ENCODE results near the gene CDYL2. TPM values are rescaled to one million over a fixed set of nuclear protein-coding genes. Genes with fewer than 3 reads are reported as not detected.

CDYL2 gene
- total RNA-seq, 1 donor from 2014 or later = 3.4 TPM

- peaks cover 6% of the 10 kb centered on the region for H3K9me3 Mint-ChIP-seq
- ATAC-seq (ENCODE audit: low read depth) = no peak
- no peak for TF ChIP-seq CTCF (IDR thresholded peaks at IDR 0.05)
- no peak overlapping the region for H3K4me3 Mint-ChIP-seq
- peaks cover 3% of the 10 kb centered on the region for H3K27me3 Mint-ChIP-seq
- CTCF ChIA-PET = no interaction called here
- intact Hi-C loops (cut with micrococcal nuclease) = no loop called here
- peaks cover 26% of the 10 kb centered on the region for H3K4me1 Mint-ChIP-seq
- no peaks in the 10 kb centered on the region for H3K36me3 Mint-ChIP-seq (ENCODE audit: low read depth)
- DNase-seq = no peak
- POLR2A ChIA-PET = no interaction called here
- H3K27ac Mint-ChIP-seq = no peak overlapping the region
These were observed 112.1 kb downstream of the CDYL2 start for GRCh38 chr16:80692270-80692669.

GRCh38 chr16:80691111-80691741 is 113.2 kb downstream of the CDYL2 start:
- CTCF ChIA-PET = no interaction called here
- DNase-seq (no peak), ATAC-seq (ENCODE audit: low read depth) (no peak)
- no peak for TF ChIP-seq CTCF (IDR thresholded peaks at IDR 0.05)
- Mint-ChIP-seq H3K27ac (no peak overlapping the region), H3K4me1 (peaks cover 26% of the 10 kb centered on the region), H3K27me3 (peaks cover 3% of the 10 kb centered on the region), H3K4me3 (no peak overlapping the region), H3K36me3 (ENCODE audit: low read depth) (no peaks in the 10 kb centered on the region), H3K9me3 (peaks cover 2% of the 10 kb centered on the region)
- POLR2A ChIA-PET = no interaction called here
- intact Hi-C loops (cut with micrococcal nuclease) = no loop called here

DNA sequence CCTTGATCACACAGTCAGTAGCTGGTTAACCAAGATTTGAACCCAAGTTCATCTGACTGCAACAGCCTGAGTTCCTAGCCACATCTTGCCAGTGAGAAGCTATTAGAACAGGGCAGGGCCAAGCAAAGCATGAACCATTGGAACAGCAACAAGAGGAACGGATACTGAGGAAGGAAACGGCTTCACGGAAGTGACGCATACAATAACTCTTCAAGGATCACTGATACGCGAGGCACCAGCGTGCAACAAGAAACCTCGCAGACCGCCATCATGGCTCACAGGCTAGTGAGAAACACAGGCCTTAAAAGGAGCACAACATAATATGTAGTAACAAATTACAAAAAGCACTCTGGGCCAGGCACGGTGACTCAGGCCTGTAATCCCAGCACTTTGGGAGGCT is 114.9 kb downstream of the CDYL2 start:
- no peak for TF ChIP-seq CTCF (IDR thresholded peaks at IDR 0.05)
- Mint-ChIP-seq H3K27ac (no peak overlapping the region), H3K9me3 (no peaks in the 10 kb centered on the region), H3K4me3 (no peak overlapping the region), H3K4me1 (peaks cover 22% of the 10 kb centered on the region), H3K36me3 (ENCODE audit: low read depth) (no peaks in the 10 kb centered on the region), H3K27me3 (peaks cover 3% of the 10 kb centered on the region)
- intact Hi-C loops (cut with micrococcal nuclease) = no loop called here
- ChIA-PET POLR2A (no interaction called here), CTCF (no interaction called here)
- DNase-seq (no peak), ATAC-seq (ENCODE audit: low read depth) (no peak)

DNA sequence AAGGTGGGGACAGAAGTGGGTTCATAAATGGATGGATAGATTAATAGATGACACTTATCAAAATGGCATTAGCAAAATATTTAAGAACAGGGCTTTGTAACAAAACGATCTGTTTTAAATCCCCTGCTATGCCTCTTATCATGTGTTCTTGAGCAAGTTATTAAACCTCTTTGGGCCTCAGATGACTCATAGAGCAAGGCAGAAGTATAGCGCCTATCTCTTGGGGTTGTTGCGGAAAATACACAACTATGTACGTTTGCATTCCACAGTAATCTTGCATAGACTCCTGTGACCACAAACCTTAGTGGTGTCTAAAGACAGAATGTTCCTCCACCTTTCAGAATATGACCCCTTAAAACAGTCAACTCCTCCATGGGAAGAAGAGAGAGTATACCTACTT is 116.8 kb downstream of the CDYL2 start:
- no peak overlapping the region for H3K27ac Mint-ChIP-seq
- no peak for TF ChIP-seq CTCF (IDR thresholded peaks at IDR 0.05)
- no peak overlapping the region for H3K4me3 Mint-ChIP-seq
- H3K27me3 Mint-ChIP-seq = peaks cover 4% of the 10 kb centered on the region
- no peaks in the 10 kb centered on the region for H3K36me3 Mint-ChIP-seq (ENCODE audit: low read depth)
- DNase-seq (no peak), ATAC-seq (ENCODE audit: low read depth) (no peak)
- ChIA-PET POLR2A (no interaction called here), CTCF (no interaction called here)
- H3K9me3 Mint-ChIP-seq = no peaks in the 10 kb centered on the region
- intact Hi-C loops (cut with micrococcal nuclease) = no loop called here
- H3K4me1 Mint-ChIP-seq = peaks cover 15% of the 10 kb centered on the region

GRCh38 chr16:80684906-80685305 is 119.5 kb downstream of the CDYL2 start:
- CTCF ChIA-PET = no interaction called here
- ATAC-seq (ENCODE audit: low read depth) = no peak
- Mint-ChIP-seq H3K36me3 (ENCODE audit: low read depth) (no peaks in the 10 kb centered on the region), H3K27me3 (peaks cover 20% of the 10 kb centered on the region), H3K27ac (no peak overlapping the region), H3K9me3 (no peaks in the 10 kb centered on the region), H3K4me3 (no peak overlapping the region), H3K4me1 (peaks cover 4% of the 10 kb centered on the region)
- intact Hi-C loops (cut with micrococcal nuclease) = no loop called here
- DNase-seq = no peak
- no peak for TF ChIP-seq CTCF (IDR thresholded peaks at IDR 0.05)
- POLR2A ChIA-PET = no interaction called here
